Pons (tissue), 1 donor: ENCODE results near the gene B3GNT5.

Source experiments
- DNase-seq: peaks from one replicate; pipeline ENCODE4 v3.0.0-alpha.2; 2016; ENCODE audit warnings: low spot score

B3GNT5 gene

GRCh38 chr3:183291497-183292031, 38.5 kb downstream of the B3GNT5 start:
- DNase-seq, result no peak

- no peak for DNase-seq
Observed at GRCh38 chr3:183293966-183294365, 40.9 kb downstream of the B3GNT5 start.

DNA sequence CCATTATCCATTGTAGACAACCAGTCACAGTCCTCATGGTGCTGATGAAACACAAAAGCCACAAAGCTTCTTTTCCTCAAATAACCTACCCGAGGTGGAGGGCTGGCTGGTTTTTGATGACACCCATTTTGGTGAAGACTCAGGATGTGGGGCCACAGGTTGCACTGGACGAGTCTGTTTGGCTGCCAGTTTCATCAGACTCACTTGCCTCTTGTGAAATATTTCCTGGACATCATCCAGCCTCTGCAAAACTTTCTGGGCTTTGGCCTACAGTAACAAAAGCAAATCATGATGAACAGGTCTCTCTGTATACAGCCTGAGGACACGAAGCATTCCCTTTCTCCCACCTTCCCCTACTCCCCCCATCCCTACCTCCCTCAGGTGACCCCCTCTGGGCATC, 42.2 kb downstream of the B3GNT5 start:
- peak; percentile 59 for DNase-seq

DNA sequence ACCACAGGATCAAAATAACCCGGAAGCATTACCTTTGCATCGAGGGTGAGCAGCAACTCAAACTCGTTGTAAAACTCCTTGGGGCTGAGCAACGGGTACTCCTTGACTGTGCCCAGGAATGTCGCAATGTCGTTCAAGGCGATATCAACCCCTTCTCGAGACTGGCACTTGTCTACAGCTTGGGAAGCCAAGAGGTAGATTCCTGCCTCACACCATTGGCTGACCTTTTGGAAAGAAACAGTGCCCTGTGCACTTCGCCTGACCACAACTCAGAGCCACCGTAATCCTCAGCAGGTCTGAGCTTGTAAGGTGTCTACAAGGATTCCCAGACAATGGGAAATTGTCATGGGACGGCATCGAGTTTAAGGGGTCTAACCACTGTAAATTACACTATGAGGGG, 43.9 kb downstream of the B3GNT5 start:
- no peak for DNase-seq

DNA sequence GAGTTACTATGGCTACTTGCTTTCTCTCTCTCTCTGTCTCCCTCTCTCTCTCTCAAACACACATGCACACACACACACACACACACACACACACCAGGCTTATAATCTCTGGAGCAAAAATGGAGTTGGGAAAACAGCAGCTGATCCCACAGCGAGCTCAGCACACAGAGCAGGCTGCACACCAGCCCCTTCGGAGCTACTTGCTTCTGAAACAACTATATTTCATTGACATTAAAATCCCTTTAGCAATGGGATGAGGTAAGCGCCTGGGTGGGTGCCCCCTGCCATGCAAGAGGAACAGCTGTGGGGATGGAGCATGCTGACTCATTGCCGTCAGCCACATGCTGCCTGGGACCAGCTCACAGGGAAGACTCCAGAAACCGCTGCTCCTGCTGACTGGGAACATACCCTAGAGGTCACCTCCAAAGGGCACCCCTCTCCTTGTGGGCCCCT, 45.7 kb downstream of the B3GNT5 start:
- DNase-seq, result peak; percentile 67

GRCh38 chr3:183299976-183300375, 46.9 kb downstream of the B3GNT5 start:
- DNase-seq, result no peak

DNA sequence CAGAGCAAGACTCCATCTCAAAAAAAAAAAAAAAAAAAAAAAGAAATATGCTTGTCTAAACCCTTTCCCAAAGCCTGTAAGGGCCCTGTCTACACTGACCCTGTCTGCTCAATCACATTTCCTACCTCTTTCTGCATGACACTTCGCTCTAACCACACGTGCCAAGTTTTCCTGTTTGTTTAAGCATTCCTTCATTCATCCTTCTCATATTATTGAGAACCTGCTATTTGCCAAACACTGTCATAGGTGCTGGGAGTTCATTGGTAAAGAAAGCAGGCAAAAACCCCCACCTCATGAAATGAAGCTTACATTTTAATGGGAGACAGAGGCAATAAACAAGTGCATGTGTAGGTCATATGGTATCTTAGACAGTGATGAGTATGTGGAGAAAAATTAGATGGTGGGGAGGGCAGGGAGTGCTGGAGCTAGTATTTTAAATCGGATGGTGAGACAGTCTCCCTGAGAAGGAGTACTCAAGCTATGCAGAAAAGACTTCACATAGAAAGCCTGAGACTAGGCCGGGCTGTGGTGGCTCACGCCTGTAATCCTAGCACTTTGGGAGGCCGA, 48.0 kb downstream of the B3GNT5 start:
- no peak for DNase-seq

DNA sequence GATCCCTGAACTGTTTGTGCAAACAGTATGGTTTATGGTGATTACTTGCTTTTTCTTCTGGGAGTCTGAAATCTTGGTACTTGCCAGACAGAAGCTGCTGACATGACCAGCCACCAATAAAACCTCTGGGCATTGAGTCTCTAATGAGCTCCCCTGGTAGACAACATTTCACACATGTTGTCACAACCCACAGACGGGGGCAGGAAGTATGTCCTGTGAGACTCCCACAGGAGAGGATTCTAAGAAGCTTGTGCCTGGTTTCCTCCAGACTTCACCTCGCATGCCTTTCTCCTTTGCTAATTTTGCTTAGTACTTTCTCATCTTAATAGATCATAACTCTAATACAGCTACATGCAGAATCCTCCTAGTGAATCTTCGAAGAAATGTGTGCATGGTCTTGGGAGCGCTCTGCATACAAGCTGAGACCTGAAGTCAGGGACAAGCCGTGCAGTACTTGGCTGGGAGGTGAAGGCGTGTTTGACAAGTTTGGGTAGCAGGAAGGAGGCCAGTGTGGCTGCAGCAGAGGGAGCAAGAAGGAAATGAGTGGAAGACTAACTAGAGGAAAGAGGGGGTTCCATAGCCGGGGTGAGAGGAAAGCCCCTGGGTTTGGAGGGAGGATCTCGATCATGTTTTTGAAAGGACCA, 49.0 kb downstream of the B3GNT5 start:
- no peak for DNase-seq

- DNase-seq, result no peak
Observed at GRCh38 chr3:183303690-183304089, 50.6 kb downstream of the B3GNT5 start.

GRCh38 chr3:183306798-183307671, 54.0 kb downstream of the B3GNT5 start:
- DNase-seq, result peak; percentile 93

- no peak for DNase-seq
Observed at GRCh38 chr3:183307749-183308148, 54.7 kb downstream of the B3GNT5 start.

- peak; percentile 70 for DNase-seq
Observed at GRCh38 chr3:183308751-183309150, 55.7 kb downstream of the B3GNT5 start.

DNA sequence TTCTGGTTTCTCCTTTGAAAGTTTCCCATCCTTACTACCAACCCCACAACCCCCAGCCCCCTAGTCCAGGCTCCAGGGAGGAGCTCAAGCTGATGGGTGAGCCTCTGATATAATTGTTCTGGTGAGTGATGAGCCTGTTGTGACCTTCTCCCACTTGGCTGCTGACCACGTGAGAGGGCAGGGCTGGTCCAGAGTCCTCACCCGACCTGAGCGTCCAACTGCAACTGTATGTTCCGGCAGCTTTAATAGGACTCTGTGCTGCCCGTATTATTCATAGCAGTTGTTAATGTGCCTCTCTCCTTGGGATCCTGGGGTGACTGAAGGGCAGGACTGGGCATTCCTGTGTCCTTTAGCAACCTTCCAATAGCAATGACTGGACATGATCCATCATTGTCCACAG, 56.2 kb downstream of the B3GNT5 start:
- no peak for DNase-seq

- DNase-seq, result no peak
Observed at GRCh38 chr3:183310936-183311335, 57.9 kb downstream of the B3GNT5 start.

GRCh38 chr3:183312433-183312832, 59.4 kb downstream of the B3GNT5 start:
- no peak for DNase-seq

GRCh38 chr3:183313351-183313750, 60.3 kb downstream of the B3GNT5 start:
- peak; percentile 40 for DNase-seq

DNA sequence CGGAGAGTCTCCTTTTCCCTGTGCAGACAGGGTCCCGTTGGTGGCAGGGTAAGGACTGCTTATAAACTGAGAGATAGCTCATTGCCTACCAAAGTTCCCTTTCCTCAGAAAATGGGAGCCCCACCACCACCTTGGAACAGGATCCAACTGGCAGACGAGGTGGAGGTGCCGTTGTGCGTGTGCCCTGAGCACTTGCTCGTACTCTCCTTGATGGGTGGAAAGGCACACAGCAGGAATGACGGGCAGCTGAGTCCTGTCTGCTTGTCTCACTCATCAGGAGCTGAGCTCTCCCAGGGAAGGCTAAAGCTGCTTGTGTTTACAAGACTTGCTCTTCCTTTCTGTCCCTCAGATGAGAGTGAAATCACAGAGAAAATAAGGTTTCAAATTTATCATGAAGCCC, 60.7 kb downstream of the B3GNT5 start:
- no peak for DNase-seq

GRCh38 chr3:183315739-183316138, 62.7 kb downstream of the B3GNT5 start:
- no peak for DNase-seq

- DNase-seq, result no peak
Observed at GRCh38 chr3:183317271-183317670, 64.2 kb downstream of the B3GNT5 start.

- no peak for DNase-seq
Observed at GRCh38 chr3:183317886-183318865, 65.1 kb downstream of the B3GNT5 start.

DNA sequence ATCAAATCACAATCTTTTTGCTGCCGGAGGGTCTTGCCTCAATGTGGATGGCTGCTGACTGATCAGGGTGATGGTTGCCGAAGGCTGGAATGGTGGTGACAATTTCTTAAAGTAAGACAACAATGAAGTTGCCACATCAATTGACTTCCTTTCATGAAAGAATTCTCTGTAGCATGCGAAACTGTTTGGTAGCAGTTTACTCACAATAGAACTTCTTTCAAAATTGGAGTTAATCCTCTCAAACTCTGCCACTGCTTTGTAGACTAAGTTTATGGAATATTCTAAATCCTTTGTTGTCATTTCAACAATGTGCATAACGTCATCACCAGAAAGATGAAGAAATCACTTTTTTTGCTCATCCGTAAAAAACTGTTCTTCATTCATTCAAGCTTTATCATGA, 65.8 kb downstream of the B3GNT5 start:
- no peak for DNase-seq

DNA sequence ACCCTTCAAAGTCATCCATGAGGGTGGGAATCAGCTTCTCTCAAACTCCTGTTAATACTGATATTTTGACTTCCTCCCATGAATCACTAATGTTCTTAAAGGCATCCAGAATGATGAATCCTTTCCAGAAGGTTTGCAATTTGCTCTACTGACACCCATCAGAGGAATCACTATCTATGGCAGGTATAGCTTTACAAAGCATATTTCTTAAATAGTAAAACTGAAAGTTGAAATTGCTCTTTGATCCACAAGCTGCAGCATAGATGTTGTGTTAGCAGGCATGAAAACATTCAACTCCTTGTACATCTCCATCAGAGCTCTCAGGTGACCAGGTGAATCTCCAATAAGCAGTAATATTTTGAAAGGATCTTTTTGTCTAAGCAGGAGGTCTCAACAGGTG, 66.3 kb downstream of the B3GNT5 start:
- no peak for DNase-seq
